Neural cell (in vitro differentiated cells): ENCODE data around the gene ARL6IP6. TPM values are rescaled to one million over a fixed set of nuclear protein-coding genes. Genes with fewer than 3 reads are reported as not detected.
"Not testable (repeated sequence)": the region's sequence is repeated elsewhere in the genome, so short reads cannot be mapped to it uniquely, and the experiment has no call there.

Source experiments
- H2AFZ ChIP-seq: fragments of 200-600, 300-800 bp; sonication (generic), shearing (Covaris generic); 2 replicates; pipeline ENCODE4 v1.6.0; 2014; ENCODE audit warnings: low read depth, mild to moderate bottlenecking, antibody characterized with exemption, low read length, moderate library complexity
- H3F3A ChIP-seq: fragments of 200-600 bp; shearing (Covaris generic); 2 replicates; pipeline ENCODE4 v1.6.1; 2016; ENCODE audit warnings: mild to moderate bottlenecking, moderate library complexity, mixed read lengths, antibody characterized with exemption, low read length; ENCODE audit not compliant: insufficient read depth, poor library complexity, severe bottlenecking
- H3K27ac ChIP-seq: fragments of 200-600, 300-800 bp; sonication (generic), shearing (Covaris generic); 2 replicates; pipeline ENCODE4 v1.5.1; 2014; ENCODE audit warnings: mild to moderate bottlenecking, low read length, moderate library complexity
- H3K27me3 ChIP-seq: fragments of 300-800, 200-600 bp; sonication (generic), shearing (Covaris generic); 2 replicates; pipeline ENCODE4 v1.6.0; 2014; ENCODE audit warnings: mild to moderate bottlenecking, low read depth, low read length, moderate library complexity; ENCODE audit not compliant: insufficient read depth
- H3K36me3 ChIP-seq: fragments of 300-800, 200-600 bp; sonication (generic), shearing (Covaris generic); 2 replicates; pipeline ENCODE4 v1.5.1; 2014; ENCODE audit warnings: mild to moderate bottlenecking, antibody characterized with exemption, low read length, moderate library complexity; ENCODE audit not compliant: insufficient read depth
- H3K4me2 ChIP-seq: fragments of 300-800, 200-600 bp; sonication (generic), shearing (Covaris generic); 2 replicates; pipeline ENCODE4 v1.6.0; 2014; ENCODE audit warnings: mild to moderate bottlenecking, low read length
- H3K4me3 ChIP-seq: fragments of 300-800, 200-600 bp; sonication (generic), shearing (Covaris generic); 2 replicates; pipeline ENCODE4 v1.5.1; 2014; ENCODE audit warnings: mild to moderate bottlenecking, low read length, moderate library complexity
- H3K79me2 ChIP-seq: fragments of 200-600 bp; shearing (Covaris generic); replicated peaks from 2 replicates; pipeline ENCODE4 v1.6.0; 2014; ENCODE audit warnings: mild to moderate bottlenecking, low read length, moderate library complexity; ENCODE audit not compliant: insufficient read depth
- H3K9ac ChIP-seq: fragments of 300-800, 200-600 bp; sonication (generic), shearing (Covaris generic); 2 replicates; pipeline ENCODE4 v1.6.1; 2016; ENCODE audit warnings: mild to moderate bottlenecking, low read length, mixed read lengths
- H3K9me2 ChIP-seq: fragments of 200-600 bp; shearing (Covaris generic); 2 replicates; pipeline ENCODE4 v1.6.1; 2016; ENCODE audit warnings: mild to moderate bottlenecking, low read length, mixed read lengths; ENCODE audit not compliant: insufficient read depth
- H3K9me3 ChIP-seq: fragments of 200-600, 300-800 bp; sonication (generic), shearing (Covaris generic); 2 replicates; pipeline ENCODE4 v1.6.1; 2016; ENCODE audit warnings: mild to moderate bottlenecking, mixed run types, low read length, moderate library complexity, mixed read lengths
- H4K20me1 ChIP-seq: fragments of 200-600 bp; shearing (Covaris generic); 2 replicates; pipeline ENCODE4 v1.6.1; 2016; ENCODE audit warnings: mild to moderate bottlenecking, mixed run types; ENCODE audit not compliant: insufficient read depth
- CTCF ChIP-seq: fragments of 450-650 bp; IDR thresholded peaks from 2 replicates; pipeline ENCODE4 v1.5.1; 2014; ENCODE audit warnings: antibody characterized with exemption, mild to moderate bottlenecking, moderate library complexity; ENCODE audit not compliant: poor library complexity, severe bottlenecking
- EP300 ChIP-seq: fragments of 450-650 bp; conservative IDR thresholded peaks from 2 replicates; pipeline ENCODE4 v1.6.1; 2014; ENCODE audit warnings: antibody characterized with exemption, mild to moderate bottlenecking, moderate library complexity; ENCODE audit not compliant: poor library complexity, severe bottlenecking
- EZH2 ChIP-seq: fragments of 200-600, 300-800 bp; shearing (Covaris generic), sonication (generic); IDR thresholded peaks from 2 replicates; pipeline ENCODE4 v1.6.1; 2014; ENCODE audit warnings: antibody characterized with exemption, low read length, borderline replicate concordance, mild to moderate bottlenecking; ENCODE audit not compliant: insufficient read depth, poor library complexity, severe bottlenecking
- MXI1 ChIP-seq: fragments of 450-650 bp; conservative IDR thresholded peaks from 2 replicates; pipeline ENCODE4 v1.6.1; 2014; ENCODE audit warnings: antibody characterized with exemption, mild to moderate bottlenecking; ENCODE audit not compliant: poor library complexity, severe bottlenecking
- POLR2AphosphoS5 ChIP-seq: IDR thresholded peaks from 2 replicates; pipeline ENCODE4 v1.6.1; 2012
- RAD21 ChIP-seq: fragments of 450-650 bp; conservative IDR thresholded peaks from 2 replicates; pipeline ENCODE4 v1.6.1; 2014; ENCODE audit warnings: antibody characterized with exemption, mild to moderate bottlenecking, moderate library complexity
- REST ChIP-seq: IDR thresholded peaks from 2 replicates; pipeline ENCODE4 v1.6.1; 2012; ENCODE audit warnings: borderline replicate concordance
- SMC3 ChIP-seq: fragments of 450-650 bp; conservative IDR thresholded peaks from 2 replicates; pipeline ENCODE4 v1.6.1; 2014; ENCODE audit warnings: antibody characterized with exemption, mild to moderate bottlenecking, moderate library complexity; ENCODE audit not compliant: poor library complexity
- TAF1 ChIP-seq: IDR thresholded peaks from 2 replicates; pipeline ENCODE4 v1.6.1; 2012; ENCODE audit warnings: low read depth
- polyA plus RNA-seq: library from polyadenylated mRNA; depleted of rRNA; stranded (reverse); fragments of >200 nt; gene quantifications from 2 replicates; pipeline ENCODE4 v1.2.3, GENCODE V29; 2014

Gene ARL6IP6
- polyA plus RNA-seq, 1 donor from 2014 or later, result 46.0 TPM

GRCh38 chr2:152762202-152762601 is 43.8 kb downstream of the ARL6IP6 start:
- Histone ChIP-seq H3F3A (no peaks in the 10 kb centered on the region), H3K4me2 (no peak overlapping the region), H3K4me3 (no peak overlapping the region), H3K27ac (no peak overlapping the region), H3K79me2 (no peaks in the 10 kb centered on the region), H3K9me3 (no peaks in the 10 kb centered on the region), H3K9me2 (no peaks in the 10 kb centered on the region), H3K36me3 (no peaks in the 10 kb centered on the region), H2AFZ (no peak overlapping the region), H3K27me3 (no peaks in the 10 kb centered on the region), H4K20me1 (no peaks in the 10 kb centered on the region), H3K9ac (no peak overlapping the region)
- TF ChIP-seq POLR2AphosphoS5 (no peak), REST (no peak), EP300 (no peak), RAD21 (no peak), CTCF (no peak), MXI1 (no peak), SMC3 (no peak), TAF1 (no peak), EZH2 (no peak)

GRCh38 chr2:152763208-152763607 is 44.8 kb downstream of the ARL6IP6 start:
- not testable (repeated sequence) for H3K36me3 ChIP-seq, H3F3A ChIP-seq, H3K79me2 ChIP-seq, H3K27ac ChIP-seq, H3K9ac ChIP-seq, H2AFZ ChIP-seq, H3K4me3 ChIP-seq, H3K9me2 ChIP-seq, H4K20me1 ChIP-seq, H3K27me3 ChIP-seq, H3K9me3 ChIP-seq, H3K4me2 ChIP-seq

GRCh38 chr2:152763651-152764050 is 45.2 kb downstream of the ARL6IP6 start:
- H2AFZ ChIP-seq, result no peak overlapping the region
- H3K9ac ChIP-seq, result no peak overlapping the region
- no peaks in the 10 kb centered on the region for H3K9me3 ChIP-seq
- no peak overlapping the region for H3K4me3 ChIP-seq
- H3K36me3 ChIP-seq, result no peaks in the 10 kb centered on the region
- no peaks in the 10 kb centered on the region for H3K79me2 ChIP-seq
- H4K20me1 ChIP-seq, result no peaks in the 10 kb centered on the region
- no peak overlapping the region for H3K27ac ChIP-seq
- no peaks in the 10 kb centered on the region for H3F3A ChIP-seq
- H3K4me2 ChIP-seq, result no peak overlapping the region
- no peaks in the 10 kb centered on the region for H3K27me3 ChIP-seq
- H3K9me2 ChIP-seq, result no peaks in the 10 kb centered on the region
- TF ChIP-seq EZH2, result no peak
- no peak for TF ChIP-seq TAF1
- no peak for TF ChIP-seq CTCF
- no peak for TF ChIP-seq EP300
- no peak for TF ChIP-seq RAD21
- TF ChIP-seq REST, result no peak
